SU-DHL-6 (cell line): ENCODE measurements around the gene FAM47E.

ENCODE experiments used
- H2AFZ ChIP-seq: fragments of 200-600 bp; sonication (generic); 2 replicates; pipeline ENCODE4 v1.6.1; 2014; ENCODE audit warnings: low read depth, mild to moderate bottlenecking, moderate library complexity, mixed read lengths, antibody characterized with exemption, low read length; ENCODE audit not compliant: severe bottlenecking
- H3F3A ChIP-seq: fragments of 200-600 bp; shearing (Covaris generic); 2 replicates; pipeline ENCODE4 v1.6.0; 2016; ENCODE audit warnings: antibody characterized with exemption, mild to moderate bottlenecking; ENCODE audit not compliant: insufficient read depth
- H3K27ac ChIP-seq: fragments of 200-600 bp; sonication (generic); 2 replicates; pipeline ENCODE4 v1.5.1; 2016; ENCODE audit warnings: low read depth, mild to moderate bottlenecking, low read length, moderate library complexity, mixed read lengths
- H3K27me3 ChIP-seq: fragments of 200-600 bp; sonication (generic), shearing (Covaris generic); 2 replicates; pipeline ENCODE4 v1.6.0; 2014; ENCODE audit warnings: mild to moderate bottlenecking, low read length
- H3K36me3 ChIP-seq: fragments of 200-600 bp; sonication (generic); 2 replicates; pipeline ENCODE4 v1.6.1; 2014; ENCODE audit warnings: mild to moderate bottlenecking, low read length, mixed read lengths
- H3K4me2 ChIP-seq: fragments of 300-600, 200-600 bp; shearing (Covaris generic), sonication (generic); 2 replicates; pipeline ENCODE4 v1.6.0; 2014; ENCODE audit warnings: low read length, low read depth, mild to moderate bottlenecking; ENCODE audit not compliant: poor library complexity, severe bottlenecking
- H3K4me3 ChIP-seq: fragments of 200-600 bp; sonication (generic); 2 replicates; pipeline ENCODE4 v1.5.1; 2014; ENCODE audit warnings: antibody characterized with exemption, low read length, mild to moderate bottlenecking, mixed read lengths; ENCODE audit not compliant: insufficient read depth, poor library complexity, severe bottlenecking
- H3K79me2 ChIP-seq: fragments of 200-600 bp; sonication (generic); 2 replicates; pipeline ENCODE4 v1.6.1; 2014; ENCODE audit warnings: mild to moderate bottlenecking, low read length, moderate library complexity; ENCODE audit not compliant: insufficient read depth
- H3K9ac ChIP-seq: fragments of 200-600 bp; sonication (generic); 2 replicates; pipeline ENCODE4 v1.7.0; 2014; ENCODE audit warnings: mild to moderate bottlenecking, low read length
- H3K9me2 ChIP-seq: fragments of 200-600 bp; sonication (generic); replicated peaks from 2 replicates; pipeline ENCODE4 v1.6.1; 2014; ENCODE audit warnings: low read length; ENCODE audit not compliant: insufficient read depth
- H3K9me3 ChIP-seq: fragments of 200-600 bp; sonication (generic); 2 replicates; pipeline ENCODE4 v1.6.1; 2014; ENCODE audit warnings: low read length, mixed read lengths; ENCODE audit not compliant: insufficient read depth
- H4K20me1 ChIP-seq: fragments of 200-600 bp; sonication (generic); 2 replicates; pipeline ENCODE4 v1.6.1; 2014; ENCODE audit warnings: low read depth, mild to moderate bottlenecking, antibody characterized with exemption, low read length, moderate library complexity, mixed read lengths
- CTCF ChIP-seq: fragments of 200-600 bp; sonication (generic); IDR thresholded peaks from one replicate; pipeline ENCODE4 v1.5.1; 2017; ENCODE audit warnings: antibody characterized with exemption, mild to moderate bottlenecking, low read length, moderate library complexity; ENCODE audit not compliant: insufficient read depth, poor library complexity, severe bottlenecking
- EZH2phosphoT487 ChIP-seq: fragments of 200-600 bp; sonication (generic), shearing (Covaris generic); conservative IDR thresholded peaks from 2 replicates; pipeline ENCODE4 v1.6.1; 2018; ENCODE audit warnings: mild to moderate bottlenecking, antibody characterized with exemption, low read length, moderate library complexity, mixed read lengths

Gene FAM47E

GRCh38 chr4:76313547-76313946 is 62.0 kb downstream of the FAM47E start:
- Histone ChIP-seq H2AFZ (no peak overlapping the region), H4K20me1 (no peaks in the 10 kb centered on the region), H3K4me3 (no peak overlapping the region), H3K79me2 (no peaks in the 10 kb centered on the region), H3K27me3 (no peaks in the 10 kb centered on the region), H3K36me3 (no peaks in the 10 kb centered on the region), H3F3A (no peaks in the 10 kb centered on the region), H3K9me2 (no peaks in the 10 kb centered on the region), H3K4me2 (no peak overlapping the region), H3K27ac (no peak overlapping the region), H3K9me3 (no peaks in the 10 kb centered on the region), H3K9ac (no peak overlapping the region)
- TF ChIP-seq EZH2phosphoT487 (no peak), CTCF (no peak)

- Histone ChIP-seq H3K9me2 (no peaks in the 10 kb centered on the region), H3K79me2 (no peaks in the 10 kb centered on the region), H3K9ac (no peak overlapping the region), H3K4me2 (no peak overlapping the region), H3K9me3 (no peaks in the 10 kb centered on the region), H2AFZ (no peak overlapping the region), H3K36me3 (no peaks in the 10 kb centered on the region), H4K20me1 (no peaks in the 10 kb centered on the region), H3K4me3 (no peak overlapping the region), H3K27me3 (no peaks in the 10 kb centered on the region), H3F3A (no peaks in the 10 kb centered on the region), H3K27ac (no peak overlapping the region)
- TF ChIP-seq EZH2phosphoT487 (no peak), CTCF (no peak)
These were observed 63.9 kb downstream of the FAM47E start for GRCh38 chr4:76315267-76315918.

- no peaks in the 10 kb centered on the region for H4K20me1 ChIP-seq
- H3F3A ChIP-seq, result no peaks in the 10 kb centered on the region
- no peak overlapping the region for H3K27ac ChIP-seq
- H3K4me2 ChIP-seq, result no peak overlapping the region
- TF ChIP-seq EZH2phosphoT487 (no peak), CTCF (no peak)
- no peak overlapping the region for H3K4me3 ChIP-seq
- no peaks in the 10 kb centered on the region for H3K9me2 ChIP-seq
- no peaks in the 10 kb centered on the region for H3K27me3 ChIP-seq
- H3K36me3 ChIP-seq, result no peaks in the 10 kb centered on the region
- no peak overlapping the region for H2AFZ ChIP-seq
- no peaks in the 10 kb centered on the region for H3K9me3 ChIP-seq
- H3K9ac ChIP-seq, result no peak overlapping the region
- H3K79me2 ChIP-seq, result no peaks in the 10 kb centered on the region
These were observed 64.6 kb downstream of the FAM47E start for GRCh38 chr4:76316131-76316530.
